ENCODE results near the gene OR52E5. TPM values are rescaled to one million over a fixed set of nuclear protein-coding genes. Genes with fewer than 3 reads are reported as not detected.

The OR52E5 gene
- total RNA-seq, 2 donors from 2014 or later, result not detected

- H3K4me1 Mint-ChIP-seq, result no peaks in the 10 kb centered on the region
- no peak overlapping the region for H3K4me3 Mint-ChIP-seq
- DNase-seq (no peak), ATAC-seq (no peak)
- H3K9me3 ChIP-seq (ENCODE audit: control insufficient read depth, low read length, poor library complexity, severe bottlenecking), result no peaks in the 10 kb centered on the region
- no peaks in the 10 kb centered on the region for H3K36me3 Mint-ChIP-seq (ENCODE audit: low read depth)
- no peak overlapping the region for H3K27ac Mint-ChIP-seq
- no peaks in the 10 kb centered on the region for H3K27me3 Mint-ChIP-seq
These were observed 29.9 kb downstream of the OR52E5 start for GRCh38 chr11:5922749-5923426.

GRCh38 chr11:5923427-5923776, 30.4 kb downstream of the OR52E5 start:
- no peak for DNase-seq
- no peaks in the 10 kb centered on the region for H3K27me3 Mint-ChIP-seq
- no peak overlapping the region for H3K27ac Mint-ChIP-seq
- H3K4me1 Mint-ChIP-seq, result no peaks in the 10 kb centered on the region
- no peak overlapping the region for H3K4me3 Mint-ChIP-seq
- H3K9me3 ChIP-seq (ENCODE audit: control insufficient read depth, low read length, poor library complexity, severe bottlenecking), result no peaks in the 10 kb centered on the region
- ATAC-seq, result no peak
- no peaks in the 10 kb centered on the region for H3K36me3 Mint-ChIP-seq (ENCODE audit: low read depth)

- Mint-ChIP-seq H3K36me3 (ENCODE audit: low read depth) (no peaks in the 10 kb centered on the region), H3K27ac (no peak overlapping the region), H3K27me3 (no peaks in the 10 kb centered on the region), H3K4me1 (no peaks in the 10 kb centered on the region), H3K4me3 (no peak overlapping the region)
- ATAC-seq (no peak), DNase-seq (no peak)
- H3K9me3 ChIP-seq (ENCODE audit: control insufficient read depth, low read length, poor library complexity, severe bottlenecking), result no peaks in the 10 kb centered on the region
These were observed 30.8 kb downstream of the OR52E5 start for GRCh38 chr11:5923794-5924193.

- no peak overlapping the region for H3K4me3 Mint-ChIP-seq
- H3K4me1 Mint-ChIP-seq, result no peaks in the 10 kb centered on the region
- no peaks in the 10 kb centered on the region for H3K9me3 ChIP-seq (ENCODE audit: control insufficient read depth, low read length, poor library complexity, severe bottlenecking)
- ATAC-seq (no peak), DNase-seq (no peak)
- H3K36me3 Mint-ChIP-seq (ENCODE audit: low read depth), result no peaks in the 10 kb centered on the region
- no peaks in the 10 kb centered on the region for H3K27me3 Mint-ChIP-seq
- H3K27ac Mint-ChIP-seq, result no peak overlapping the region
These were observed 35.3 kb downstream of the OR52E5 start for GRCh38 chr11:5928271-5928670.

- DNase-seq (no peak), ATAC-seq (no peak)
- Mint-ChIP-seq H3K27ac (no peak overlapping the region), H3K27me3 (no peaks in the 10 kb centered on the region), H3K4me1 (no peaks in the 10 kb centered on the region), H3K36me3 (ENCODE audit: low read depth) (no peaks in the 10 kb centered on the region), H3K4me3 (no peak overlapping the region)
- no peaks in the 10 kb centered on the region for H3K9me3 ChIP-seq (ENCODE audit: control insufficient read depth, low read length, poor library complexity, severe bottlenecking)
These were observed 35.8 kb downstream of the OR52E5 start for GRCh38 chr11:5928811-5929210.

- Mint-ChIP-seq H3K27ac (no peak overlapping the region), H3K4me1 (no peaks in the 10 kb centered on the region), H3K27me3 (no peaks in the 10 kb centered on the region), H3K36me3 (ENCODE audit: low read depth) (no peaks in the 10 kb centered on the region), H3K4me3 (no peak overlapping the region)
- no peaks in the 10 kb centered on the region for H3K9me3 ChIP-seq (ENCODE audit: control insufficient read depth, low read length, poor library complexity, severe bottlenecking)
- no peak for DNase-seq
- no peak for ATAC-seq
These were observed 36.8 kb downstream of the OR52E5 start for GRCh38 chr11:5929571-5930368.

GRCh38 chr11:5930614-5931013, 37.6 kb downstream of the OR52E5 start:
- no peaks in the 10 kb centered on the region for H3K27me3 Mint-ChIP-seq
- H3K4me3 Mint-ChIP-seq, result no peak overlapping the region
- no peak overlapping the region for H3K27ac Mint-ChIP-seq
- DNase-seq, result no peak
- H3K9me3 ChIP-seq (ENCODE audit: control insufficient read depth, low read length, poor library complexity, severe bottlenecking), result no peaks in the 10 kb centered on the region
- ATAC-seq, result no peak
- no peaks in the 10 kb centered on the region for H3K4me1 Mint-ChIP-seq
- no peaks in the 10 kb centered on the region for H3K36me3 Mint-ChIP-seq (ENCODE audit: low read depth)

GRCh38 chr11:5931061-5931460, 38.1 kb downstream of the OR52E5 start:
- no peak for ATAC-seq
- H3K4me1 Mint-ChIP-seq, result no peaks in the 10 kb centered on the region
- H3K9me3 ChIP-seq (ENCODE audit: control insufficient read depth, low read length, poor library complexity, severe bottlenecking), result no peaks in the 10 kb centered on the region
- peak overlapping the region; percentile 3 for H3K4me3 Mint-ChIP-seq
- H3K27me3 Mint-ChIP-seq, result no peaks in the 10 kb centered on the region
- no peaks in the 10 kb centered on the region for H3K36me3 Mint-ChIP-seq (ENCODE audit: low read depth)
- no peak for DNase-seq
- no peak overlapping the region for H3K27ac Mint-ChIP-seq

- no peaks in the 10 kb centered on the region for H3K27me3 Mint-ChIP-seq
- no peaks in the 10 kb centered on the region for H3K9me3 ChIP-seq (ENCODE audit: control insufficient read depth, low read length, poor library complexity, severe bottlenecking)
- ATAC-seq (no peak), DNase-seq (no peak)
- H3K4me3 Mint-ChIP-seq, result no peak overlapping the region
- no peaks in the 10 kb centered on the region for H3K4me1 Mint-ChIP-seq
- no peaks in the 10 kb centered on the region for H3K36me3 Mint-ChIP-seq (ENCODE audit: low read depth)
- H3K27ac Mint-ChIP-seq, result no peak overlapping the region
These were observed 39.7 kb downstream of the OR52E5 start for GRCh38 chr11:5932671-5933070.

GRCh38 chr11:5933116-5933515, 40.1 kb downstream of the OR52E5 start:
- Mint-ChIP-seq H3K4me3 (no peak overlapping the region), H3K27ac (no peak overlapping the region), H3K4me1 (no peaks in the 10 kb centered on the region), H3K27me3 (no peaks in the 10 kb centered on the region), H3K36me3 (ENCODE audit: low read depth) (no peaks in the 10 kb centered on the region)
- DNase-seq, result no peak
- H3K9me3 ChIP-seq (ENCODE audit: control insufficient read depth, low read length, poor library complexity, severe bottlenecking), result no peaks in the 10 kb centered on the region
- no peak for ATAC-seq

- no peak for ATAC-seq
- no peaks in the 10 kb centered on the region for H3K9me3 ChIP-seq (ENCODE audit: control insufficient read depth, low read length, poor library complexity, severe bottlenecking)
- no peak overlapping the region for H3K4me3 Mint-ChIP-seq
- no peak overlapping the region for H3K27ac Mint-ChIP-seq
- DNase-seq, result no peak
- peaks cover 24% of the 10 kb centered on the region for H3K27me3 Mint-ChIP-seq
- H3K4me1 Mint-ChIP-seq, result no peaks in the 10 kb centered on the region
- H3K36me3 Mint-ChIP-seq (ENCODE audit: low read depth), result no peaks in the 10 kb centered on the region
These were observed 45.0 kb downstream of the OR52E5 start for GRCh38 chr11:5937868-5938602.

- no peaks in the 10 kb centered on the region for H3K9me3 ChIP-seq (ENCODE audit: control insufficient read depth, low read length, poor library complexity, severe bottlenecking)
- Mint-ChIP-seq H3K27ac (no peak overlapping the region), H3K36me3 (ENCODE audit: low read depth) (no peaks in the 10 kb centered on the region), H3K4me3 (no peak overlapping the region), H3K27me3 (peaks cover 25% of the 10 kb centered on the region), H3K4me1 (no peaks in the 10 kb centered on the region)
- no peak for DNase-seq
- ATAC-seq, result no peak
These were observed 45.6 kb downstream of the OR52E5 start for GRCh38 chr11:5938603-5938965.

- H3K4me3 Mint-ChIP-seq, result no peak overlapping the region
- no peaks in the 10 kb centered on the region for H3K9me3 ChIP-seq (ENCODE audit: control insufficient read depth, low read length, poor library complexity, severe bottlenecking)
- ATAC-seq (no peak), DNase-seq (no peak)
- no peaks in the 10 kb centered on the region for H3K36me3 Mint-ChIP-seq (ENCODE audit: low read depth)
- H3K4me1 Mint-ChIP-seq, result no peaks in the 10 kb centered on the region
- peaks cover 32% of the 10 kb centered on the region for H3K27me3 Mint-ChIP-seq
- no peak overlapping the region for H3K27ac Mint-ChIP-seq
These were observed 47.7 kb downstream of the OR52E5 start for GRCh38 chr11:5940748-5941147.

Data from T-helper 17 cell (primary cell).